GM10266 (cell line): Measurements from ENCODE around the gene MSI2.
"Not testable (repeated sequence)": the region's sequence is repeated elsewhere in the genome, so short reads cannot be mapped to it uniquely, and the experiment has no call there.

ENCODE experiments used
- DNase-seq: peaks from one replicate; pipeline ENCODE4 v3.0.0; 2012; ENCODE audit errors: extremely low spot score
- CTCF ChIP-seq: IDR thresholded peaks from 2 replicates; pipeline ENCODE4 v1.5.1; 2012; ENCODE audit warnings: mild to moderate bottlenecking, low read depth; ENCODE audit not compliant: control insufficient read depth, insufficient read depth; ENCODE audit errors: missing control alignments

The MSI2 gene

GRCh38 chr17:57296231-57296630 lies 39.9 kb downstream of the MSI2 start:
- TF ChIP-seq CTCF, result no peak
- DNase-seq, result no peak

DNA sequence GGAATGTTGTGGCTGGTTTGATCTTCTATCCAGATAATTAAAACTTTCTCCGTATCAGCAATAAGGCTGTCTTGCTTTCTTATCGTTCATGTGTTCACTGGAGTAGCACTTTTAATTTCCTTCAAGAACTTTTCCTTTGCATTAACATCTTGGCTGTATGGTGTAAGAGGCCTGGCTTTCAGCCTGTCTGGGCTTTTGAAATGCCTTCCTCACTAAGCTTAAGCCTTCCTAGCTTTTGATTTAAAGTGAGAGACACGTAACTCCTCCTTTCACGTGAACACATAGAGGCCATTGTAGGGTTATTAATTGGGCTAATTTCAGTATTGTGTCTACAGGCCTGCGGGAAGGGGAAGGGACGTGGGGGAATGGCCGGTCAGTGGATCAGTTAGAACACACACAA lies 42.9 kb downstream of the MSI2 start:
- no peak for TF ChIP-seq CTCF
- DNase-seq, result no peak

DNA sequence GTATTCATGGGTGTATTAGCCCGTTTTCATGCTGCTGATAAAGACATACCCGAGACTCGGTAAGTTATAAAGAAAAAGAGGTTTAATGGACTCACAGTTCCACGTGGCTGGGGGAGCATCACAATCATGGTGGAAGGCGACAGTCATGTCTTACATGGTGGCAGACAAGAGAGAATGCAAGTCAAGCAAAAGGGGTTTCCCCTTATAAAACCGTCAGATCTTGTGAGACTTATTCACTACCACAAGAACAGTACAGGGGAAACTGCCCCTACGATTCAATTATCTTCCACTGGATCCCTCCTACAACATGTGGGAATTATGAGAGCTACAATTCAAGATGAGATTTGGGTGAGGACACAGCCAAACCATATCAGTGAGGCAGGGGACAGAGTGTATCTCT lies 44.3 kb downstream of the MSI2 start:
- not testable (repeated sequence) for DNase-seq

DNA sequence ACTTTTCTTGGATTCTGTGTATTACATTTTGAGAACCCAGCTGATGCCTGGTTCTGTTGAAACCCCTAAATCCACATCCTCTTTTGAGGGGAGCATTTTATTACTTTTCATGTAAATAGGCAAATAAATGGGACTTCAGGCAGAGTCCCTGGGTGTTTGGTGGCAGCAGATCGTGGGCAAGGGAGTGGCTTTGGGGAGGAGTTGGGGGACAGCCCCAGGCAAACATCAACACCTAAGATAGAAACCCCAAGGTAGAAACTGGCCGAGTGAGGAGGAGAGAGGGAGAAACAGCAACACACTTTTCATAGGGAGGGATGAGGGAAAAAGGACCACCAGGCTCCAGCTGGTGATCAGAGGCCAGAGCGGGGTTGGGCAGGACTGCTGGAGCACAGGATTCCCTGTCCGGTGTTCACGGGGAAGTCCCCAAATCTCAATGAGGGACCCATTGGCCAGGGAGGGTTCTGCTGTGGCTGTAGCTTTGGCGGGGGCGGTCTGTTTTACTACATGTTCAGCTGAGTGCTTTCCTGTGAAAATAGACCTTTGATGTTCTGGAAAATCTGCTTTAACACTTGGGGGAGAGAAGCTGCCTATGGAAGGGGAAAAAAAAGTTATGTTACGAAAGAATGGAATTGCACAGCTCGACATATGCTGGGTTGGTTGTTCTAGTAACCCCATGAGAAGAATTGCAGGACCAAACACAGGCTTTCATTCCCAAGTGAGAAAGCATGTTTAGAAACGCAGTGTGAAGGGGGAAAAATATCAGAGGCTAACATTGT lies 46.6 kb downstream of the MSI2 start:
- no peak for TF ChIP-seq CTCF
- no peak for DNase-seq

GRCh38 chr17:57305144-57305728 lies 48.9 kb downstream of the MSI2 start:
- no peak for TF ChIP-seq CTCF
- no peak for DNase-seq

- DNase-seq, result no peak
- TF ChIP-seq CTCF, result no peak
These were observed 49.7 kb downstream of the MSI2 start for GRCh38 chr17:57305908-57306504.

GRCh38 chr17:57308543-57309186 lies 52.3 kb downstream of the MSI2 start:
- no peak for TF ChIP-seq CTCF
- DNase-seq, result no peak
